ENCODE results near the gene ACAA1. TPM values are rescaled to one million over a fixed set of nuclear protein-coding genes. Genes with fewer than 3 reads are reported as not detected.

ACAA1 gene
- total and polyA plus RNA-seq, 2 of the 4 experiments (the other 2 are of a cell fraction) = 30.8 to 62.4 TPM

GRCh38 chr3:38121451-38121831, 15.5 kb downstream of the ACAA1 start:
- POLR2A ChIA-PET (ENCODE audit: unreplicated experiment) = no interaction called here

More at GRCh38 chr3:38121451-38121831, 15.5 kb downstream of the ACAA1 start:
- Histone ChIP-seq H3K4me3 (ENCODE audit: insufficient read depth, low read depth, low read length) (no peak overlapping the region), H4K20me1 (ENCODE audit: insufficient read depth, low read length) (no peaks in the 10 kb centered on the region), H3K9me3 (ENCODE audit: control insufficient read depth, insufficient read depth, low read length) (no peaks in the 10 kb centered on the region), H4K5ac (ENCODE audit: low read depth, low read length) (no peak overlapping the region), H3K18ac (ENCODE audit: low read depth, low read length) (no peak overlapping the region), H3K4ac (ENCODE audit: low read depth, low read length) (no peak overlapping the region), H3K9ac (ENCODE audit: low read depth, low read length) (no peak overlapping the region), H2AFZ (replicated peaks; ENCODE audit: low read length, poor library complexity) (no peak overlapping the region), H2BK15ac (ENCODE audit: low read depth, low read length) (no peak overlapping the region), H3K23ac (ENCODE audit: low read depth, low read length) (no peak overlapping the region), H2BK20ac (ENCODE audit: low read depth, low read length) (no peak overlapping the region), H3K79me1 (ENCODE audit: low read depth in 1 of 2, low read length in 2 of 2) (no peaks in the 10 kb centered on the region), H4K8ac (ENCODE audit: low read depth in 2 of 2, low read length in 2 of 2) (no peak overlapping the region), H3K27ac (ENCODE audit: insufficient read depth, low read length) (no peak overlapping the region), H3K36me3 (ENCODE audit: control insufficient read depth, insufficient read depth, low read length) (peaks cover 36% of the 10 kb centered on the region), H3K4me2 (ENCODE audit: low read depth, low read length) (no peak overlapping the region), H2AK9ac (replicated peaks; ENCODE audit: low read depth, low read length, poor library complexity) (no peak overlapping the region), H3K14ac (replicated peaks; ENCODE audit: low read depth, low read length) (no peak overlapping the region), H3K27me3 (ENCODE audit: control insufficient read depth, insufficient read depth, low read length) (no peaks in the 10 kb centered on the region), H2AK5ac (ENCODE audit: low read depth, low read length) (no peak overlapping the region), H3K4me1 (ENCODE audit: control insufficient read depth, insufficient read depth, low read length) (no peaks in the 10 kb centered on the region), H2BK5ac (ENCODE audit: low read depth, low read length, poor library complexity, severe bottlenecking) (no peak overlapping the region), H2BK120ac (ENCODE audit: low read depth, low read length) (no peak overlapping the region), H3K9me1 (ENCODE audit: insufficient read depth, low read length) (0 out of 2 replicates have a peak, but pooled peaks cover 3% of the 10 kb centered on the region), H4K91ac (ENCODE audit: insufficient read depth, low read depth, low read length) (no peak overlapping the region), H3K56ac (ENCODE audit: extremely low read depth, insufficient read depth, low read length) (no peak overlapping the region)
- dilution Hi-C loops (cut with HindIII; ENCODE audit: low sequenced_read_pairs, unreplicated experiment) (no loop called here), intact Hi-C loops (cut with micrococcal nuclease) (no loop called here), in situ Hi-C loops (cut with MboI; ENCODE audit: low sequenced_read_pairs) (loop anchor here (10.0 kb wide), 1 partner anchor 223 kb away; the partner anchor contains the start of gene XYLB)
- DNase-seq (no peak), ATAC-seq (ENCODE audit: low read depth) (no peak)
- WGBS, 2 experiments (ENCODE audit: extremely low coverage in 2 of 2, insufficient read length in 1 of 2) = 83% methylated on average over 2 of the region's 9 CpGs; no CpG with 5 or more reads in 1 of the 2 experiments
- CTCF ChIA-PET = no interaction called here
- BruUV-seq (replicated peaks) = no TSS peak
- TF ChIP-seq BHLHE40 (IDR thresholded peaks at IDR 0.05; ENCODE audit: low read depth, low read length) = no peak
- no peak for TF ChIP-seq MAFK (IDR thresholded peaks at IDR 0.05; ENCODE audit: low read depth, low read length)
- TF ChIP-seq POLR2A (IDR thresholded peaks at IDR 0.05; ENCODE audit: low read depth, low read length) = no peak
- TF ChIP-seq RCOR1 (IDR thresholded peaks at IDR 0.05; ENCODE audit: insufficient replicate concordance, low read length) = no peak
- TF ChIP-seq CTCF (conservative IDR thresholded peaks at IDR 0.05; ENCODE audit: low read depth, low read length) = no peak
- TF ChIP-seq RAD21 (IDR thresholded peaks at IDR 0.05; ENCODE audit: low read length) = no peak
- no peak for TF ChIP-seq MXI1 (IDR thresholded peaks at IDR 0.05; ENCODE audit: borderline replicate concordance, low read depth, low read length)
- TF ChIP-seq CEBPB (IDR thresholded peaks at IDR 0.05; ENCODE audit: low read depth, low read length) = no peak
- TF ChIP-seq CHD1 (IDR thresholded peaks at IDR 0.05; ENCODE audit: low read depth, low read length) = no peak
- no peak for TF ChIP-seq MAZ (IDR thresholded peaks at IDR 0.05; ENCODE audit: borderline replicate concordance, low read depth, low read length)
